Posterior vena cava (tissue), 2 donors: ENCODE results near the gene SNAI1. TPM values are rescaled to one million over a fixed set of nuclear protein-coding genes. Genes with fewer than 3 reads are reported as not detected.
"Not testable (repeated sequence)": the region's sequence is repeated elsewhere in the genome, so short reads cannot be mapped to it uniquely, and the experiment has no call there.

Experiments used
- DNase-seq: peaks from one replicate; pipeline ENCODE4 v3.0.0-alpha.2; 2020; ENCODE audit warnings: low spot score
- intact Hi-C, 2 donors: fragments of 100-400 bp; cut with DNase I; formaldehyde crosslinking; loops; one replicate each; pipeline versions ENCODE4 v1.14.1 to v1.14.2; 2022 to 2023
- total RNA-seq, 2 donors: library from RNA; stranded (reverse); fragmentation: NEBNext Ultra II Directional; extraction: Animal tissue kit (Norgen Biotek cat#: 25700); gene quantifications; one replicate each; pipeline ENCODE4 v1.2.1, GENCODE V29; 2021
- donor health status: DM: yes; HTN: yes; CAD: no.
- donor health status: DM: yes; HTN: yes; CAD: no.

Gene SNAI1
- total RNA-seq, 2 donors from 2014 or later = 8.6 to 8.9 TPM

DNA sequence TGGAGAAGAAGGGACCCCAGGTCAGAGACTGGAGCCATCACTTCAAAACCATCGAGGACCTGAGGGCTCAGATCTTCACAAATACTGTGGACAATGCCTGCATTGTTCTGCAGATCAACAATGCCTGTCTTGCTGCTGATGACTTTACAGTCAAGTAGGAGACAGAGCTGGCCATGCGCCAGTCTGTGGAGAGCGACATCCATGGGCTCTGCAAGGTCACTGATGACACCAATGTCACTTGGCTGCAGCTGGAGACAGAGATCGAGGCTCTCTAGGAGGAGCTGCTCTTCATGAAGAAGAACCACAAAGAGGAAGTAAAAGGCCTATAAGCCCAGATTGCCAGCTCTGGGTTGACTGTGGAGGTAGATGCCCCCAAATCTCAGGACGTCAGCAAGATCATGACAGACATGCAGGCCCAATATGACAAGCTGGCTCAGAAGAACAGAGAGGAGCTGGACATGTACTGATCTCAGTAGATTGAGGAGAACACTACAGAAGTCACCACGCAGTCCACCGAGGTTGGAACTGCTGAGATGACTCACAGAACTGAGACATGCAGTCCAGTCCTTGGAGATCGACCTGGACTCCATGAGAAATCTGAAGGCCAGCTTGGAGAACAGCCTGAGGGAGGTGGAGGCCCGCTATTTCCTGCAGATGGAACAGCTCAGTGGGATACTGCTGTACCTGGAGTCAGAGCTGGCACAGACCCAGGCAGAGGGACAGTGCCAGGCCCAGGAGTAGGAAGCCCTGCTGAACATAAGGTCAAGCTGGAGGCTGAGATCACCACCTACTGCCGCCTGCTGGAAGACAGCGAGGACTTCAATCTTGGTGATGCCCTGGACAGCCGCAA, 25.5 kb upstream of the SNAI1 start:
- intact Hi-C loops = not testable (repeated sequence)
- peak; percentile 52 for DNase-seq

DNA sequence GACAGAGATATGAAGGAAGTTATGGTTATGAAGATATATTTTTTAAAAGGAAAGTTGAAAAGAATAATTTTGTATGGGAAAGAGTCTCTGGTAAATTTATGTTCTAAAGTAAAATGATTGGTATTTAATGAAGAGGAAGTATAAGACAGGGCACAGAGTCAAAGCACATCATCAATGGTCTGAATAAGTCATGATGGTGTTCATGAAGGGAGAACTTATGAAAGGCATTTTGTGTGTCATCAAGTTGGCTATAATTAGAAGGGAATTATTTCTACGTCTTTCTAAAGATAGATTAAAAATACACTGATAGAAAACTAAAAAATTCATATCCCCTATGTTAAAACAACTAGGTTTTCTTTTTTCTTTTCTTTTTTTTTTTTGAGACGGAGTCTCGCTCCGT, 21.4 kb upstream of the SNAI1 start:
- intact Hi-C loops = no loop called here
- no peak for DNase-seq

DNA sequence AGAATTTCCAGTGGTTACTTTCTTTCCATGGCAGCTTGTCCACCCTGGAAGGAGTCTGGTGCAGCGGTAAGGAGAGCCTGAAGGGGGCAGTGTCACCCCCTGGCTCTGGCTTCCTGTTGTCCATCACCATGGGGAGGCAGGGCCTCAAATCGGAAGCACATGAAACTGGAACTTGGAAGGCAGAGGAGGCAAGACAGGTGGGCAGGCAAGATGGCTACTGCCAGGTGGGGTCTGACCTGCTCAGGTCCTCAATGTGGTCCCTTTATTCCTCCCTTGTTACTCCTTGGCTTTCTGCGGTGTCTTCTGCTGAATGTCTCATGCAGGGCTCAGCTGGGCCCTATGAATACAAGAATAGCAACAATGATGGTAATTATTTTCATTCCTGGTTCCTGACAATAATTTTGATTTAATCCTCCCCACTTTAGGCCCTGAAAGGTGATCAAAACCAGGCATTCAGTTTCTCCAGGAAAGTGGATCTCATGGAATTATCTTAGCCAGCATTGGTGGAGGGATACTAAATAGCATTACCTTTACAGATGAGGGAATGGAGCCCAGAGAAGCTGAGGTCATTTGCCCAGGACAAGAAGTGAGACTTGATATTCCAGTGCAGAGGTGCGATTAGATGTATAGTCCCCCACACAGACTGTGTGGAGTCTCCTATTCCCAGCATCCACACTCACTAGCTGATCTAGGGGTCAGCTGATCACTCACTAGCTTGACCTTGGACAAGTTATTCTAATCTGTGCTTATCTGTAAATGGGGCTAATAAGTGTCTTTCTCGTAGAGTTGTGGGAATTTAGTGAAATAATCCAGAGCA, 17.6 kb upstream of the SNAI1 start:
- intact Hi-C loops = no loop called here
- peak; percentile 76 for DNase-seq

DNA sequence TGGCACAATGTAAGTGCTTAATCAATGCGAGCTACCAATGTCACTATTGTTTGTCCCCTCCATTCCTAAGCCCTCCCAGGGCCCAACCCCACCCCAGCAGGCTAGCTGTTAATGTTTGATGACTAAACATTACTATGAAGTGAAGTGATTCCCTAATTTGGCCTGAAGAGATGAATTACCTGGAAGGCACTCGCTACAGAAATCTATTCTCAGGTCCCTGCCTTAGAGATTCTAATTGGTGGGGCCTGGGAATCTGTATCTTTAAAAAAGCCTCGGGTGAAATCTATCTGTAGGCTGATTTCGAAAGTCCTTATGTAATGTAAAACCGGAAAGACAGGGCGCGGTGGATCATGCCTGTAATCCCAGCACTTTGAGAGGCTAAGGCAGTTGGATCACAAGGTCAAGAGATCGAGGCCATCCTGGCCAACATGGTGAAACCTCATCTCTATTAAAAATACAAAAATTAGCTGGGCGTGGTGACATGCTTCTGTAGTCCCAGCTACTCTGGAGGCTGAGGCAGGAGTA, 16.9 kb upstream of the SNAI1 start:
- intact Hi-C loops = no loop called here
- DNase-seq = peak; percentile 18

DNA sequence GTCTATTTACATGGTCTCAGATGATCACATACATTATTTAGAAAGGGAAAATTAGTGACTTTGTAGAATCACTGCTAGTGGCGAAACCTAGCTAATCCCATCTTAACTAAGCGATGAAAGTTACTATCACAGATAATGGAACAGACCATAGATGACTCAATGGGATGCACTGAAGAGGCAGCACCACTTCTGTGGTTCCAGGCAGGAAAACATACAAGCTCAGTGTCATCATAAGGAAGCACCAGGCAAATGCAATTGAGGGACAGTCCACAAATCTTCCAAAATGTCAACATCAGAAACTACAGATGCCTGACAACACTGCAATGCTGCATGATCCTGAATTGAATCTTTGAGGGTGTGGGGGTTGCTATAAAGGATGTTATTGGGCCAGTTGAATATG, 15.9 kb upstream of the SNAI1 start:
- no peak for DNase-seq
- intact Hi-C loops = no loop called here

DNA sequence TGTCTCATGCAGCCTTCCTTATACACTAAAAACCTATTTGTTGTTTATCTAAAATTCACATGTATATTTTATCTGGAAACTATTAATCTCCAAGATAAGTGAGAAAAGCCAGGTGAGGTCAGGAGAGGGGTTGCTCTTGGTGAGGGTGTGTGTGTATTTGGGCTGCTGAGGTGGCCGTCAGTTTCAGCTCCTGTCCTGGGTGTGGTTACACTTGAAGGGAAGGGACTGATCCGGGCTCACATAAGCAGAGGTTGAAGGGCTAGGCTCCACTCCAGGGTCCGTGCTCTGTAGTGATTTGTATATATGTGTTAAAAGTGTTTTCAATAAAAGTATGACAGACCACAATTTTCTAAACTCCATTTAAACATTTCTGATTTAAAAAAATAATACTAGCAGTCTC, 13.5 kb upstream of the SNAI1 start:
- intact Hi-C loops = loop anchor here in 1 of 2 donors (2.0 kb wide), 1 partner anchor 74 kb away; no protein-coding TSS in a partner anchor
- no peak for DNase-seq

DNA sequence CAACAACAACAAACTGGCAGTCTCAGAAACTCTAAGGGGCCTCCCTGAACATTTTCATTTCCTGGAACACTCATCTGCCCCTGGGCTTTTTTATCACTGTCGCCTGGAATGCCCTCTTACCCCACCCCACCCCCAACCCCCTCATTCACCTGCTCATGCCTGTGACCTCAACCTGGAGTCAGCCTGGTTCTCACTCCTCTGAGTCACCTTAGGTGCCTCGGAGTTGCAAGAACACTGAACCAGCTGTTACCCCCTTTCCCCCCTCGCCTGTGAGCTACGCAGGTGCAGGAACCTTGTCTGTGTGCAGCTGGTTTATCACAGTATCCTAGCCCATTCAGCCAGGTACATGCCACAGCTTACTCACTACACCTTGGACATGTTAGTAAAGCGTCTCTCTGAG, 12.8 kb upstream of the SNAI1 start:
- intact Hi-C loops = loop anchor here in 1 of 2 donors (2.0 kb wide), 1 partner anchor 73 kb away; no protein-coding TSS in a partner anchor
- DNase-seq = peak; percentile 10

DNA sequence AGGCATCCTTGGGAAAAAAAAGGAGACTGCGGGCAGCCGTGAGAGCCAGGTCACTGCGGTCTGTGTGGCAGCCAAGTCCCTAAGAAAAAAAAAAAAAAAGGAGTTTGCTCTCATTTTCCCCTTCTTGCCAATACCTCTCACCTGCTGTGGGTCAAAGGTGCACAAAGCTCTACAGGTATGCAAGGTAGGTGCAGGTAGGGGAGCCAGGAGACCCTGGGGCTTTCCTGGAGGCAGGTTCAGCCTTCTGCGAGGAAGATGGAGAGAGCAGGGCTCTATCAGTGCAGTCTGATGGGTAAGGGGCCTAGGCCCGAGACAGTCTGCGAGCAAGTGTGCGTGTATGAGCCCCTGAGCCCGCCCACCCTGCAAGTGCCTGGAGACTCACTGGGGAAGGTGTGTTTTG, 12.3 kb upstream of the SNAI1 start:
- no peak for DNase-seq
- intact Hi-C loops = no loop called here

DNA sequence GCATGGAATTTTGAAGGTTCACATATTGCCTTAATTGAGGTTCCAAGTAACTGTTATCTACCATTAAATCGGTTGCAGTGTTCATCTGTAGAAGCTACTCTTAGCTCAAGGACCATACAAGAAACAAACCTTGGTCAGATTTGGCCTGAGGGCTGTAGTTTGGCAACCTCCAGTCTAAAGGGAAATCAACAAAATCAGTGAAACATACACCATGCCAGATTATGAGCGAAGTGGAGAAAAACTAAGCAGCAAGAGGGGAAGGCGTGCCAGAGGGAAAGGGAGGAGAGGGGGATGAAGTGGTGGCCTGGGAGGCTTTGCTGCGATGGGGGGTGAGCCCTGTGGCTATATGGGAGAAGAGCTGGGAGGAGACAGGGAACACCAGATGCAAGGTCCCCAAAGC, 8.8 kb upstream of the SNAI1 start:
- intact Hi-C loops = no loop called here
- no peak for DNase-seq

DNA sequence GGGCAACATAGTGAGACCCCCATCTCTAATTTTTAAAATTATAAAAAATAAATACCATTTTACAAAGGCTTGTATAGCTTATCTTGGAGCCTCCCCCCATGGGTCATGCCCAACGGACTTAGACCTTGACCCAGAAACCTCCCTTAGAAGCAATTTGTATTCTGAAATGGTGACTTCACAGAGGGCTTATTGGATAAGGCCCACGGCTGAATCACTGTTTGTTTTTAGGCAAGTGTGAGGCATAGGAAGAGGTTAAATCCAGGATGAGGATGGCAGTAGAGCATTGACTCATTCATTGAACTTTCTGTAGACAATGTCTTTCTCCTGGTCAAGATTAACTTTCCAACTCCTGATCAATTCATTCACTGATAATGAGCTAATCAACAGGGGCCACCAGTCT, 6.2 kb upstream of the SNAI1 start:
- intact Hi-C loops = no loop called here
- no peak for DNase-seq

DNA sequence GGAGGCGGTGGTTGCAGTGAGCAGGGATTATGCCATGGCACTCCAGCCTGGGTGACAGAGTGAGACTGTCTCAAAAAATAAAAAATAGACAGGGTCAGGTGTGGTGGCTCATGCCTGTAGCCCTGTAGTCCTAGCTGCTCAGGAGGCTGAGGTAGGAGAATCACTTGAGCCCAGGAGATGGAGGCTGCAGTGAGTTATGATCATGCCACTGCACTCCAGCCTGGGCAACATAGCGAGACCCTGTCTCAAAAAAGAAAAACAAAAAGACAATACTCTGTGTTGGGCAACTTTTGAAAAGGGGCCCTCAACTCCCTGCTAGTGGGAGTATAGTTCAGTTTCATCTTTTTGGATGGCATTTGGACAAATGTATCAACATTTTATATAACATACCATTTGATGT, 5.0 kb upstream of the SNAI1 start:
- intact Hi-C loops, DNase-seq: not testable (repeated sequence)

DNA sequence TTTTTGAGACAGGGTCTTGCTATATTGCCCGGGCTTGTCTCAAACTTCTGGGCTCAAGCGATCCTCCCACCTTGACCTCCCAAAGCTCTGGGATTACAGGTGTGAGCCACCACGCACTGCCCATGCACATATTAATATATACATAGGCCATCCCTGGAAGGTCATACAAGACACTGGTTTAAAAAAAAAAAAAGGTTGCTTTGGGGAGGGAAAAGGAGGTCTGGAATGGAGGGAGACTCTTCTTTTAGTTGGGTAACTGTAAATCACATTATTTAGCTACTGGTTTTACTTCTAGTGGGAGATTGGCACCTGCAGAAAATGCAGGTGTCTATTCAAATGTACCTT, 4.1 kb upstream of the SNAI1 start:
- DNase-seq = no peak
- intact Hi-C loops = no loop called here

DNA sequence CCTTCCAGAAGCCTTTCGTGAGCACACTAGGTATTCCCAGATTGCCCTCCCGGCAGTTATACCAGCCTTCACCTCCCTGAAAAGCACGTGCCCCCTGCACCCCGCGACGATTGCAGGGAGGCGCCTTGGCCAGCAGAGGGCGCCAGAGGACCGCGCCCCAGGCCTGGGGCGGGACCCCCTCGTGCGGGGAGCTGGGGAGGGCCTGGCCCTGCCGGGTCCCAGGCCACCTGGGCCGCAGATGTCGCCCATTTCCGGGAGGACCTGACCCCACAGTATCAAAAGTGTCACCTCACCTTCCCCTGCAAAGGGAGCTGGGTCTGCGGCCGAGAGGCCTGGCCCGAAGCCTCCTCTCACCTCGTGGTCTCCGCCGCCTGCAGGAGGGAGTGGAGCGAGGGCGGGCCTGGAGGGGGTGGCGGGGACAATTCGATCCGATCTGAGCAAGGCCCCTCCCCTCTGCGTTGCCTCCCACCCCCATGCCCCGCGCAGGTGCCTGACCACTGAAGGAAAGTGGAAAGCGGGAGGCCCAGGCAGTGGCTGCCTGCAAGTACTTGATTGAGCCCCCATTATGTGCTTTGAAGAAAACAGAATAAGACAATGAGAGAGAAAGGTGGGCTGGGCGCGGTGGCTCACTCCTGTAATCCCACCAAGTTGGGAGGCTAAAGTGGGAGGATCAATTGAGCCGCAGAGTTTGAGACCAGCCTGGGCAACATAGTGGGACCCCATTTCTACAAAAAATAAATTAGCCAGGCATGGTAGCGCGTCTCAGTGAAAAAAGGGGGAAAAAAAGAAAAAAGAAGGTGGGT, 3.5 kb upstream of the SNAI1 start:
- intact Hi-C loops = no loop called here
- peak; percentile 86 for DNase-seq

DNA sequence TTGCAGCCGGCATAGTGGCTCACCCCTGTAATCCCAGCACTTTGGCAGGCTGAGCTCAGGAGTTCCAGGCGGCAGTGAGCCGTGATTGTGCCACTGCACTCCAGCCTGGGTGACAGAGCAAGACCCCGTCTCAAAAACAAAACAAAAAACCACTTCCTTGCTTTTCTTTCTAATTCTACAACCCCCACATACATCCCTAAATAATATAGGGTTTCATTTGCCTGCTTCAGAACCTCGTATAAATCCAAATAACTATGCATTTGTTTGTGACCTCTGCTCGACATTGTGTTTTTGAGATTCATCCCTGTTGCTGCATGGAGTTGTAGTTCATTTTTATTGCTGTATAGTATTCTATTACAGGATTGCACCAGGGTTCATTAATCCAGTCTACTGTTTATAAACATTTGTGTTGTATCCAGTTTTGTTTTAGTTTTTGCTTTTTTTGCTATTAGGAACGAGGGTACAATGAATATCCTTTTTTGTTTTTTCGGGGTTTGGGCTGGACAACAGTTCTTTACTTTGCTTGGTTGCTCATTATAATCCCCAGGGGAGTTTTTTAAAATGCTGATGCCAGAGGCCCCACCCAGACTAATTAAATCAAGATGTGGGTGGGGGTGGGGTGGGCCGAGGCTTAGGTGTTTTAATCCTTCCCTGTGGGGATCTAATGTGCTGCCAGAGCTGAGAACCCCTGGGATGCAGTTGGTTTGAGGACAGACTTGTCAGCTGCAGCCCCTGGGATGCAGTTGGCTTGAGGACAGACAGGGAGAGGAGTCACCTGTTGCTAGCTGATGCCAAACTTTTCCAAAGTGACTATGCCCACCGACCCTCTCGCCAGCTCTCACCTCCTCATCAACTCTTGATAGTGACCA, 2.4 kb upstream of the SNAI1 start:
- no peak for DNase-seq
- intact Hi-C loops = loop anchor here (2.0 to 10.0 kb wide), 4 partner anchors 47 to 194 kb away; no protein-coding TSS in a partner anchor

DNA sequence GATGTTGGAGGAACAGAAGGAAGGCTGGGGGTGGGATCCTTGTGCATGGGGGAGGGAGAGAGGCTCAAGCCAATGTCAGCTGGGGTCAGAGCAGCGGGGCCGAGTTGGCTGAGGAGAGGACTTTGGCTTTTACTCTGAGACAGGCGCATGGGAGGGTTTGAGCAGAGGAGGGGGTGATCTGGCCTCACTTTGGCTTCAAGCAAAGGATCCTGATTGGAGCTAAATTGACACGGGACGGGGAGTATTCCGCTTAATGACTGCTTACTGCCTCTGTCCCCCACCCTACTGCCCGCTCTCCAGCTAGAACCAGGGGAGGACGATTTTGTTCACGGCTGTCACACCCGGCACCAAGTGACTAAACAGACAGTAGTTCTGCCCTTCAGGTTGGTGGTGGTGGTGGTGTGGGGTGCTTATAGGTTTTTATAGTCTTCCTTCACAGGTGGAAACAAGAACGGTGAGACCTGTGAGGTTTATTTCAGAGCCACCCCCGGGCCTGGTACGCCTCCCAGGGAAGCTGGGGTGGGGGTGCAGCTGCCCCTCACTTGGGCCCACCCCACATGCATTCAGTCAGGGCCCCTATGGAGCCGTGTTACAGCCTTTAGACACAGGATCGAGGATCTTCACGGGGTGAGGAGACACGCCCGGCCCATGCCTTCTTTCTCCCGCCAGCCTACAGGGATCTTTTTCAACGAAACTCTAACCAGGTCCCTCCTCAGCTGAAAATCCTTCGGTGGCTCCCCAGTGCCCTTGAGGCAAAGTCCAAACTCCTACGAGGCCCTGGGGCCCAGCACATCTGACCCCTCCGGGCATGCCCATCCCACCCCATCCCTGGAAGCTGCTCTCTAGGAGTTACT, 1.3 kb upstream of the SNAI1 start:
- DNase-seq = no peak
- intact Hi-C loops = loop anchor here (2.0 to 10.0 kb wide), 4 partner anchors 46 to 193 kb away; no protein-coding TSS in a partner anchor

DNA sequence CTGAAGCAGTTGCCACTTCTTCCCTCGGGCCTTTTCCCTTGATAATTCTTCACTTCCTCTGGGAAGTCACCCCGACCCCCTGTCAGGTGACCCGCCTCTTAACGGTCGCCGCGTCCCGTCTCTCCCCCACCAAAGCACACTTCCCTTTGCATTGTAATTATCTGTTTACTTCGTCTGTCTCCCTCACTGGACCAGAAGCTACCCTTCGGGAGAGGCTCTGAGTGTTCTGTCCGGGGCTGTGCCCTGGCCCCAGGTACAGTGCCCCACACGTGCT, 771 bp upstream of the SNAI1 start:
- no peak for DNase-seq
- intact Hi-C loops = loop anchor here (5.0 to 10.0 kb wide), 3 partner anchors 45 to 193 kb away; no protein-coding TSS in a partner anchor

DNA sequence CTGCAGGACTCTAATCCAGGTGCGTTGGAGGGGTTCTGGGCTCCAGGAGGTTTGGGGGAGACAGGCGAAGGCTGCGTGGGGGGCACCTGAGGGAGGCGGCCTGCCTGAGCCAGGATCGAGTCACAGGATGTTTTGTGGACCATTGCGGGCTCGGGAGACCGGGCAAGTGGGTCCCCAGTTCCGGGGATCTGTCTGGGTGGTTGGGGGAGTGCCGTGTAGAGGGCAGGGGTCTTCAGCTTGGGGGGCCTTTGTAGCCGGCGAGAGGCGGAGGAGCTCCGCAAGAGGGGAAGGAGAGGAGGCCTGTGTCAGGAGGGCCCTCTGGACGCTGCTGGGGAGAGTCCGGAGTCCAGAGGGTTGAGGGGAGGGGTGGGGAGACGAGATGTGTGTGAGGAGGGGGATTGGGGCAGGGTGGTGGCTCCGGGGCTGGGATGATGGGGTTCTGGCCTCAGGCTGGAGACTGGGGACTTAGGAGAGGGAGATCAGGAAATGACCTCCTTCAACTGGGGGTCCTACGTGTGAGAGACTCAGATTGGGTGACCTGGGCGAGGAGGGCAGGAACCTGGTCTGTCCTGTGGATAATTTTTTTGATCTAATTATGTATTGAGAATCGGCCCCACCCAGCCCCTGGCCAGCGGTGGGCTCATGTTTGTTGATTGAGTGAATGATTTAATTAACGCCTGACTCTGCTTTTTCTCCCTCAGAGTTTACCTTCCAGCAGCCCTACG, 505 bp downstream of the SNAI1 start:
- intact Hi-C loops = loop anchor here (5.0 to 10.0 kb wide), 3 partner anchors 44 to 192 kb away; no protein-coding TSS in a partner anchor
- DNase-seq = no peak
